GM23338 (cell line): Measurements from ENCODE around the gene TFAP2B.

Source experiments
- CREB1 ChIP-seq: fragments of 250-450 bp; sonication (Bioruptor Pico); IDR thresholded peaks from 2 replicates; pipeline ENCODE4 v1.5.0; 2020; ENCODE audit warnings: low read depth, mild to moderate bottlenecking, moderate library complexity
- CTCF ChIP-seq, 2 experiments: fragments of 200-600 bp in 1 of 2; sonication (generic) in 1 of 2; conservative IDR thresholded peaks; 2 replicates each; pipeline versions ENCODE4 v1.5.1 to v1.6.1; 2016 to 2017; ENCODE audit warnings: antibody characterized with exemption in 2 of 2, low read depth in 2 of 2, mild to moderate bottlenecking in 2 of 2, moderate library complexity in 1 of 2
- EZH2 ChIP-seq: fragments of 200-600 bp; sonication (generic); IDR thresholded peaks from one replicate; pipeline ENCODE4 v1.8.0; 2017; ENCODE audit warnings: antibody characterized with exemption, mild to moderate bottlenecking, low read depth; ENCODE audit not compliant: unreplicated experiment
- EZH2phosphoT487 ChIP-seq: fragments of 200-600 bp; sonication (generic); IDR thresholded peaks from one replicate; pipeline ENCODE4 v1.8.1; 2018; ENCODE audit warnings: antibody characterized with exemption; ENCODE audit not compliant: unreplicated experiment
- JUNB ChIP-seq: IDR thresholded peaks from one replicate; pipeline ENCODE4 v1.6.1; 2016; ENCODE audit warnings: antibody characterized with exemption; ENCODE audit not compliant: unreplicated experiment
- NANOG ChIP-seq: IDR thresholded peaks from 2 replicates; pipeline ENCODE4 v1.6.1; 2016; ENCODE audit warnings: antibody characterized with exemption, borderline replicate concordance
- POLR2AphosphoS5 ChIP-seq: IDR thresholded peaks from 2 replicates; pipeline ENCODE4 v1.6.1; 2016; ENCODE audit warnings: antibody characterized with exemption, low read depth
- REST ChIP-seq: IDR thresholded peaks from one replicate; pipeline ENCODE4 v1.6.1; 2018; ENCODE audit warnings: antibody characterized with exemption; ENCODE audit not compliant: unreplicated experiment
- ZNF331 ChIP-seq: fragments of 250-450 bp; sonication (Bioruptor Pico); IDR thresholded peaks from 2 replicates; pipeline ENCODE4 v1.5.0; 2020; ENCODE audit warnings: low read depth, mild to moderate bottlenecking, moderate library complexity

DNA sequence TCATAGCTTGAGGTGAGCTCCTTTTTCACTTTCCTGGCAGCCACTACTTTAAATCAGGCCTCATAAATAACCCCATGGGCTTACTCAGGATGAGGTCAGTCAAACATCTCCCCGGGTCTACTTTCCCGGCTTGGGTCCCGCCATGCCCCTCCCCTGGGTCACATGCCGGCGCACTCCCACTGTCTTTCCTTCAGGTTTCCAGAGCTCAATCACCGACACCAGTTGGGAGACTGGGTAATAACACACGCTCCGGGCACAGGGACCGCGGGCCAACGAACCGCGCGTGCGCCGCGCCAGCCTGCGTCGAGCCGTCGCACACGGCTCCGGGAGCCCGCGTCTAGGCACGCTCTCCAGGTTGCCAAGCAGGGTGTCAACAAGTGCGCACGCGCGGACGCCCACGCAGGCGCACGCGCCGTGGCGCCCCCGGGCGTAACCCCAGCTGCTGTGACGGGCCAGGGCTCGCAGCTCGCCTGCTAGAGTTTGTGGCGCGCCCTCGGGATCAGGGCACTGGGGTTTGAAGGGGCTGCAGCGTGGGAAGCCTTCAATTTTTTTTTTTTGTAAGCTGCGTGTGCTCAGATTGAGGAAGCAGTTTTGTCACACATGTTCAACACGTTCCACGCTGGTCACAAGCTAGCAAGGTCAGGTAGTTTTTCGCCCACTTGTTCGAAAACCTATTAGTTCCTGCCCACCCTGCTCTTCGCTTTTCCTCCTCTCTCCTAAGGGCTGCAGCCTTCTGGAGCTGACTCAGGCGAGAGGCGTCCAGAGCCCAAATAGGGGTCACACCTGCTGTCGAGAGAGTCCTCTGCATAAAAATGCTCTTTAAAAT lies 31.8 kb downstream of the TFAP2B start:
- TF ChIP-seq CTCF (conservative IDR thresholded peaks at IDR 0.05; ENCODE audit: low read depth in 2 of 2) (no peak), POLR2AphosphoS5 (no peak), CREB1 (no peak), EZH2 (peak; percentile 80), REST (no peak), EZH2phosphoT487 (peak; percentile 61), NANOG (no peak), JUNB (no peak), ZNF331 (CRISPR knock-in tag) (no peak)
